Panc1 (cell line): ENCODE data around the gene HEMGN. TPM values are rescaled to one million over a fixed set of nuclear protein-coding genes. Genes with fewer than 3 reads are reported as not detected.
A peak's percentile ranks its signal among the peaks of the same experiment; 100 is the strongest.

Experiments
- ATAC-seq: fragments of 200-7000 bp; cut with Tn5 transposase; 2 replicates; pipeline ENCODE4 v1.9.1; 2020; ENCODE audit warnings: mild to moderate bottlenecking, moderate library complexity
- BruUV-seq: library from RNA; stranded (reverse); fragments of 400-500 nt; replicated peaks from 2 replicates; lab custom pipeline; 2021; lab: Mats Ljungman, UMichigan
- CTCF ChIA-PET: fragments of 300-600 bp; sonication (Branson Sonifier 250); formaldehyde crosslinking; loops from one replicate; lab custom pipeline; 2022; ENCODE audit warnings: antibody characterized with exemption; lab: Charles Lee
- POLR2A ChIA-PET: fragments of 300-600 bp; sonication (Branson Sonifier 250); formaldehyde crosslinking; loops from one replicate; lab custom pipeline; 2022; ENCODE audit warnings: antibody characterized with exemption; lab: Charles Lee
- DNase-seq: peaks from one replicate; pipeline ENCODE4 v3.0.0-alpha.2; 2010; ENCODE audit warnings: low read depth, low spot score
- H3K27ac ChIP-seq: 2 replicates; pipeline ENCODE4 v1.5.1; 2011; ENCODE audit warnings: mild to moderate bottlenecking, low read length, inconsistent platforms
- H3K27me3 ChIP-seq: fragments of 200-500 bp; sonication (Bioruptor generic); 2 replicates; pipeline ENCODE4 v1.6.0; 2014; ENCODE audit warnings: low read length, inconsistent platforms; ENCODE audit not compliant: control insufficient read depth, insufficient read depth
- H3K36me3 ChIP-seq: fragments of 200-500 bp; sonication (Bioruptor generic); 2 replicates; pipeline ENCODE4 v1.5.1; 2014; ENCODE audit warnings: inconsistent platforms, mild to moderate bottlenecking, low read length, moderate library complexity; ENCODE audit not compliant: control insufficient read depth, insufficient read depth
- H3K4me1 ChIP-seq: 2 replicates; pipeline ENCODE4 v1.5.1; 2011; ENCODE audit warnings: inconsistent platforms, mild to moderate bottlenecking, low read length, moderate library complexity; ENCODE audit not compliant: control insufficient read depth, insufficient read depth
- H3K4me3 ChIP-seq, 2 experiments: 2 replicates each; pipeline ENCODE4 v1.5.1; 2011 to 2012; ENCODE audit warnings: low read depth in 2 of 2, low read length in 2 of 2, mild to moderate bottlenecking in 2 of 2, inconsistent platforms in 1 of 2, moderate library complexity in 1 of 2
- H3K9me3 ChIP-seq: fragments of 200-500 bp; sonication (Bioruptor generic); 2 replicates; pipeline ENCODE4 v1.5.1; 2014; ENCODE audit warnings: low read depth, mild to moderate bottlenecking, inconsistent platforms, low read length, moderate library complexity; ENCODE audit not compliant: control insufficient read depth, insufficient read depth
- CTCF ChIP-seq: fragments of 450-650 bp; IDR thresholded peaks from 2 replicates; pipeline ENCODE4 v1.5.1; 2017; ENCODE audit warnings: mild to moderate bottlenecking
- POLR2AphosphoS5 ChIP-seq: IDR thresholded peaks from 2 replicates; pipeline ENCODE4 v1.6.1; 2012; ENCODE audit warnings: mild to moderate bottlenecking, low read depth, low read length, moderate library complexity
- REST ChIP-seq, 2 experiments: IDR thresholded peaks; 2 replicates each; pipeline ENCODE4 v1.6.1; 2011 to 2012; ENCODE audit warnings: low read depth in 2 of 2, control low read depth in 1 of 2, low read length in 1 of 2, mild to moderate bottlenecking in 1 of 2, moderate library complexity in 1 of 2; ENCODE audit not compliant: insufficient read depth in 1 of 2
- SIN3A ChIP-seq: IDR thresholded peaks from 2 replicates; pipeline ENCODE4 v1.6.1; 2012; ENCODE audit warnings: low read depth, mild to moderate bottlenecking, low read length, moderate library complexity, borderline replicate concordance; ENCODE audit not compliant: insufficient read depth
- TCF7L2 ChIP-seq: IDR thresholded peaks from 2 replicates; pipeline ENCODE4 v1.6.1; 2011; ENCODE audit warnings: mild to moderate bottlenecking, low read depth, low read length, inconsistent platforms
- in situ Hi-C: cut with HindIII; loops from 2 replicates; pipeline ENCODE4 v1.10.0; 2016; ENCODE audit warnings: low sequenced_read_pairs, low pct_unique_long_range_greater_than_20kb
- intact Hi-C: fragments of 100-400 bp; cut with micrococcal nuclease; formaldehyde crosslinking; loops from one replicate; pipeline ENCODE4 v1.10.0; 2022; ENCODE audit not compliant: unreplicated experiment
- total RNA-seq: library from RNA; stranded (reverse); gene quantifications from one replicate; pipeline ENCODE4 v1.2.1, GENCODE V29; 2021; ENCODE audit not compliant: unreplicated experiment

Gene HEMGN
- total RNA-seq, 1 experiment from 2014 or later = not detected

- intact Hi-C loops = no loop called here
- ChIA-PET POLR2A (interaction anchor here (0.5 to 0.6 kb wide), 2 partner anchors 105 to 384 kb away, joined by 3 to 4 read pairs; no protein-coding TSS in a partner anchor), CTCF (interaction anchor here (0.6 kb wide), 1 partner anchor 322 kb away, joined by 10 read pairs; no protein-coding TSS in a partner anchor)
Measured at GRCh38 chr9:97981846-97982682, 44.1 kb upstream of the HEMGN start.

More at GRCh38 chr9:97981846-97982682, 44.1 kb upstream of the HEMGN start:
- Histone ChIP-seq H3K27ac (peak overlapping the region; percentile 87), H3K9me3 (no peaks in the 10 kb centered on the region), H3K36me3 (no peaks in the 10 kb centered on the region; the same call in 1 of the 2 replicates), H3K4me3 (peak overlapping the region; percentile 68), H3K27me3 (no peaks in the 10 kb centered on the region), H3K4me1 (peaks cover 13% of the 10 kb centered on the region)
- TF ChIP-seq TCF7L2 (no peak), SIN3A (no peak), REST (IDR thresholded peaks at IDR 0.05; ENCODE audit: insufficient read depth in 1 of 2, low read depth in 2 of 2, low read length in 1 of 2) (no peak), CTCF (no peak), POLR2AphosphoS5 (no peak)
- BruUV-seq = TSS peak; percentile 84
- in situ Hi-C loops = no loop called here
- ATAC-seq = no peak
- no peak for DNase-seq
